K562 (cell line): ENCODE data around the gene STK4. TPM values are rescaled to one million over a fixed set of nuclear protein-coding genes. Genes with fewer than 3 reads are reported as not detected.

ENCODE experiments used
- ARID4B ChIP-seq: sonication (generic); formaldehyde crosslinking; IDR thresholded peaks from 2 replicates; pipeline ENCODE4 v1.8.0; 2022; ENCODE audit warnings: mild to moderate bottlenecking, missing genetic modification reagents
- ATF6 ChIP-seq: sonication (generic); formaldehyde crosslinking; IDR thresholded peaks from 2 replicates; pipeline ENCODE4 v1.4.0; 2020; ENCODE audit warnings: mild to moderate bottlenecking, missing genetic modification reagents
- CBX5 ChIP-seq: IDR thresholded peaks from 2 replicates; pipeline ENCODE4 v1.6.1; 2014; ENCODE audit warnings: low read depth, borderline replicate concordance
- E2F1 ChIP-seq: sonication (generic); formaldehyde crosslinking; IDR thresholded peaks from 2 replicates; pipeline ENCODE4 v1.8.1; 2023; ENCODE audit warnings: mild to moderate bottlenecking, missing genetic modification reagents, moderate library complexity
- MBD2 ChIP-seq: sonication (generic); IDR thresholded peaks from 2 replicates; pipeline ENCODE4 v1.6.1; 2016; ENCODE audit warnings: low read depth, borderline replicate concordance
- MYBL2 ChIP-seq, 2 experiments: fragments of 450-650 bp in 1 of 2; sonication (generic) in 1 of 2; formaldehyde crosslinking in 1 of 2; IDR thresholded peaks; 2 replicates each; pipeline versions ENCODE4 v1.6.1 to v1.8.1; 2017 to 2022; ENCODE audit warnings: borderline replicate concordance in 1 of 2, inconsistent platforms in 1 of 2, low read depth in 1 of 2, mild to moderate bottlenecking in 1 of 2, missing genetic modification reagents in 1 of 2, moderate library complexity in 1 of 2
- NCOR1 ChIP-seq: fragments of 450-650 bp; IDR thresholded peaks from 2 replicates; pipeline ENCODE4 v1.6.1; 2016; ENCODE audit warnings: mild to moderate bottlenecking, moderate library complexity
- NR2C2 ChIP-seq, 2 experiments: fragments of 200-800 bp in 1 of 2; sonication (Bioruptor generic) in 1 of 2; sonication (generic) in 1 of 2; formaldehyde crosslinking in 1 of 2; IDR thresholded peaks; 2 replicates each; pipeline versions ENCODE4 v1.6.1 to v1.8.0; 2016 to 2022; ENCODE audit warnings: mild to moderate bottlenecking in 1 of 2, missing compliant biosample characterization in 1 of 2, missing genetic modification characterization in 1 of 2, missing genetic modification reagents in 1 of 2
- SMAD4 ChIP-seq: fragments of 250-450 bp; sonication (Bioruptor Pico); conservative IDR thresholded peaks from 2 replicates; pipeline ENCODE4 v1.8.0; 2021; ENCODE audit warnings: inconsistent platforms, mild to moderate bottlenecking, moderate library complexity
- ZBTB33 ChIP-seq: sonication (generic); formaldehyde crosslinking; IDR thresholded peaks from 2 replicates; pipeline ENCODE4 v1.8.1; 2023; ENCODE audit warnings: mild to moderate bottlenecking, missing genetic modification reagents
- ZNF175 ChIP-seq: fragments of 200-800 bp; sonication (Bioruptor generic); IDR thresholded peaks from 2 replicates; pipeline ENCODE4 v1.6.1; 2016; ENCODE audit warnings: low read depth, mild to moderate bottlenecking, missing genetic modification characterization, missing compliant biosample characterization
- ZNF311 ChIP-seq: fragments of 250-450 bp; sonication (Bioruptor Pico); IDR thresholded peaks from 2 replicates; pipeline ENCODE4 v1.4.0; 2020; ENCODE audit warnings: mild to moderate bottlenecking, moderate library complexity
- polyA plus RNA-seq, 8 experiments: library from polyadenylated mRNA; depleted of rRNA in 4 of 8; stranded (reverse) in 5 of 8; unstranded in 3 of 8; fragments of >200 nt; fragmentation: Nextera tagmentation in 2 of 8; fragmentation: Illumina TruSeq in 1 of 8; extraction: Ambion mirVana in 2 of 8; extraction: Trizol in 1 of 8; gene quantifications; 2 replicates each; pipeline versions ENCODE4 v1.2.1 to v1.2.3, GENCODE V29; 2011 to 2014; ENCODE audit warnings: inconsistent platforms in 1 of 8, missing spikeins in 1 of 8
- total RNA-seq, 7 experiments: library from RNA; depleted of rRNA in 6 of 7; stranded (reverse); fragments of >200 nt in 6 of 7; fragmentation: Illumina TruSeq in 2 of 7; extraction: Trizol in 2 of 7; gene quantifications; 2 replicates each; pipeline versions ENCODE4 v1.2.1 to v1.2.3, GENCODE V29; 2011 to 2021; ENCODE audit warnings: low replicate concordance in 1 of 7
- TF ChIP-seq, protein P1 (sequence below): fragments of 250-450 bp; sonication (Bioruptor Pico); IDR thresholded peaks from 2 replicates; pipeline ENCODE4 v1.8.0; 2021; ENCODE audit warnings: moderate library complexity, mild to moderate bottlenecking, inconsistent platforms

STK4 gene
- total and polyA plus RNA-seq, 9 of the 15 experiments (the other 6 are each of a cell fraction or from before 2014, with no cell fraction given) = 11.9 to 30.6 (median 22.2) TPM

- TF ChIP-seq, protein P1, sequence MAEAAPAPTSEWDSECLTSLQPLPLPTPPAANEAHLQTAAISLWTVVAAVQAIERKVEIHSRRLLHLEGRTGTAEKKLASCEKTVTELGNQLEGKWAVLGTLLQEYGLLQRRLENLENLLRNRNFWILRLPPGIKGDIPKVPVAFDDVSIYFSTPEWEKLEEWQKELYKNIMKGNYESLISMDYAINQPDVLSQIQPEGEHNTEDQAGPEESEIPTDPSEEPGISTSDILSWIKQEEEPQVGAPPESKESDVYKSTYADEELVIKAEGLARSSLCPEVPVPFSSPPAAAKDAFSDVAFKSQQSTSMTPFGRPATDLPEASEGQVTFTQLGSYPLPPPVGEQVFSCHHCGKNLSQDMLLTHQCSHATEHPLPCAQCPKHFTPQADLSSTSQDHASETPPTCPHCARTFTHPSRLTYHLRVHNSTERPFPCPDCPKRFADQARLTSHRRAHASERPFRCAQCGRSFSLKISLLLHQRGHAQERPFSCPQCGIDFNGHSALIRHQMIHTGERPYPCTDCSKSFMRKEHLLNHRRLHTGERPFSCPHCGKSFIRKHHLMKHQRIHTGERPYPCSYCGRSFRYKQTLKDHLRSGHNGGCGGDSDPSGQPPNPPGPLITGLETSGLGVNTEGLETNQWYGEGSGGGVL = no peak
- TF ChIP-seq MYBL2 (IDR thresholded peaks at IDR 0.05; ENCODE audit: low read depth) = no peak
- no peak for TF ChIP-seq MYBL2 (CRISPR knock-in tag; IDR thresholded peaks at IDR 0.05; ENCODE audit: borderline replicate concordance)
- peak; percentile 26; the same call in 1 of the 2 replicates for TF ChIP-seq ZNF175
- TF ChIP-seq NCOR1 = peak; percentile 33; the same call in 1 of the 2 replicates
- no peak for TF ChIP-seq CBX5
- peak; percentile 65 for TF ChIP-seq ZBTB33 (CRISPR knock-in tag)
- TF ChIP-seq MBD2 = peak; percentile 38; the same call in 1 of the 2 replicates
- TF ChIP-seq ARID4B (CRISPR knock-in tag) = peak; percentile 47; the same call in 1 of the 2 replicates
- no peak for TF ChIP-seq NR2C2 (CRISPR knock-in tag; IDR thresholded peaks at IDR 0.05)
- no peak for TF ChIP-seq NR2C2 (tag; IDR thresholded peaks at IDR 0.05)
- TF ChIP-seq SMAD4 (CRISPR knock-in tag) = peak; percentile 32; the same call in 1 of the 2 replicates
- TF ChIP-seq ZNF311 (CRISPR knock-in tag) = no peak
- peak; percentile 71; the same call in 1 of the 2 replicates for TF ChIP-seq E2F1 (CRISPR knock-in tag)
- TF ChIP-seq ATF6 = 0 out of 2 replicates have a peak, but pooled peaks have one; percentile 64
Observed at GRCh38 chr20:44960103-44960852, 6.0 kb upstream of the STK4 start, which contains the start of gene TOMM34 (continued).
